HL-60 (cell line): ENCODE data around the gene DIAPH2.

Experiments
- POLR2AphosphoS5 ChIP-seq: IDR thresholded peaks from 2 replicates; pipeline ENCODE4 v1.6.1; 2012; ENCODE audit warnings: low read depth
- REST ChIP-seq: IDR thresholded peaks from 2 replicates; pipeline ENCODE4 v1.6.1; 2012; ENCODE audit warnings: low read depth; ENCODE audit not compliant: insufficient replicate concordance
- SPI1 ChIP-seq: IDR thresholded peaks from 2 replicates; pipeline ENCODE4 v1.6.1; 2012; ENCODE audit warnings: low read depth, mild to moderate bottlenecking, borderline replicate concordance
- TF ChIP-seq, protein P1 (sequence below): IDR thresholded peaks from one replicate; pipeline ENCODE4 v1.5.1; 2011; ENCODE audit warnings: low read length, control low read depth, inconsistent platforms; ENCODE audit not compliant: insufficient read depth

- TF ChIP-seq, protein P1, sequence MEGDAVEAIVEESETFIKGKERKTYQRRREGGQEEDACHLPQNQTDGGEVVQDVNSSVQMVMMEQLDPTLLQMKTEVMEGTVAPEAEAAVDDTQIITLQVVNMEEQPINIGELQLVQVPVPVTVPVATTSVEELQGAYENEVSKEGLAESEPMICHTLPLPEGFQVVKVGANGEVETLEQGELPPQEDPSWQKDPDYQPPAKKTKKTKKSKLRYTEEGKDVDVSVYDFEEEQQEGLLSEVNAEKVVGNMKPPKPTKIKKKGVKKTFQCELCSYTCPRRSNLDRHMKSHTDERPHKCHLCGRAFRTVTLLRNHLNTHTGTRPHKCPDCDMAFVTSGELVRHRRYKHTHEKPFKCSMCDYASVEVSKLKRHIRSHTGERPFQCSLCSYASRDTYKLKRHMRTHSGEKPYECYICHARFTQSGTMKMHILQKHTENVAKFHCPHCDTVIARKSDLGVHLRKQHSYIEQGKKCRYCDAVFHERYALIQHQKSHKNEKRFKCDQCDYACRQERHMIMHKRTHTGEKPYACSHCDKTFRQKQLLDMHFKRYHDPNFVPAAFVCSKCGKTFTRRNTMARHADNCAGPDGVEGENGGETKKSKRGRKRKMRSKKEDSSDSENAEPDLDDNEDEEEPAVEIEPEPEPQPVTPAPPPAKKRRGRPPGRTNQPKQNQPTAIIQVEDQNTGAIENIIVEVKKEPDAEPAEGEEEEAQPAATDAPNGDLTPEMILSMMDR, result no peak
- no peak for TF ChIP-seq POLR2AphosphoS5
- no peak for TF ChIP-seq REST
- no peak for TF ChIP-seq SPI1
Observed at GRCh38 chrX:96692454-96692853, 7.8 kb downstream of the DIAPH2 start.
